ENCODE measurements around the gene KIAA1217. TPM values are rescaled to one million over a fixed set of nuclear protein-coding genes. Genes with fewer than 3 reads are reported as not detected.
A peak's percentile ranks its signal among the peaks of the same experiment; 100 is the strongest.

The KIAA1217 gene
- total RNA-seq, 4 donors from 2014 or later = 10.1 to 15.9 (median 12.5) TPM

DNA sequence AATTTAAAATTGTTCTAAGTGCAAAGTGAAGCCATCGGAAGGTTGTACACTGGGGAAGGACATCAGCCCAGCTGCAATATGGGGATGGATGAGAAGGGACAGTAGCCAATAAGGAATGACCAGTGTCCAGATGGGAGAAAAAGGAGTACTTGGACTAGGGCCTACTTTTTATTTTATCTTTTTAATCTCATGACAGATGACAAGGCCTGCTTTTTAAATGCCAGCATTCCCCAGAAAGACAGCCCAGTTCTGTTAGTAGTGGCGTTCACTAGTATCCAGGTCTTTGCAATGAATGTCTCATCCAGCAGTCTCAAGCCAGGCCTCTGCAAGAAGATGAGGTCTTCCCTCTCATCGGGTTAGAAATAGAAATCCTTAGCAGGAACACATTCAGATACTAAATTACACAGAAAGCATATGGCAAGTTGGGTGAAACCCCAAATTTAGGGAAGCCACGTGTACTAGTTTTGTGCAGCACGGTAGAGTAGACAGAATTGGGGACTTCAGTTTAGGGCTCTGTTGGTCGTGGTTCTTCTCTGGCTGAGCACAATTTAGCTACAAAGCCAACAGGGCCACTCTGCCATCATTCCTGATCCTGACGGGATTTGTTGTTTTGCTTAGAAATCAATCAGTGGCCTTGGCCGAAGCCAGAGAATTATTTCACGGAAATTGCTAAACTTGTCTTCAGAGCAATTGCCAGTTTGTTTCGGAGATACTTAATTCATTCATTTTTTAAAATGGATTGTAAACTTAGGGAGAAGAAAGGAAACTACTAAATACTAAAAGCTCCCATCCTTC, 286.9 kb downstream of the KIAA1217 start:
- intact Hi-C loops (cut with DNase I) = no loop called here
- WGBS = 77% methylated on average over 10 of the region's 10 CpGs
- H3K27me3 ChIP-seq = no peaks in the 10 kb centered on the region

DNA sequence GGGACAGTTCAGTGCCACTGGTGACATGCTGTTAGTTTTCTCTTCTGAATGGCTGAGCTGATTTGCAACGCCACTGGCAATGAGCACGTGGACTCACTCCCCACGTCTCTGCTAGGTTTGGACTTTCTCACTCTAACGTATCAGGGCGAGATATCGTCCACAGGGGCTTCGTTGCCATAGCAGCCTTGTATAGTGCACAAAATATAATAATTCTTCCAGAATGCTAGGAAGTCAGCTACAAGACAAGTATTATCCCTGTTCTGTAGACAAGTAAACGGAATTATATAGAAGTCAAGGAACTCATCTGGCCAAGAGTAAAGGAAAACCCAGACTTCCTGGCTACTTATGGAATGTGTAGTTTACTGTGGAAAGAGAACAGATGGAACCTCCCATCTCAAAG, 288.0 kb downstream of the KIAA1217 start:
- WGBS = 71% methylated on average over 8 of the region's 8 CpGs
- DNase-seq (ENCODE audit: extremely low spot score) = no peak

More for the DNA sequence above, 286.9 kb downstream of the KIAA1217 start:
- Histone ChIP-seq H3K27ac (replicated peaks in 1 of 4) (no peak overlapping the region), H3K4me3 (no peak overlapping the region), H3K9me3 (no peaks in the 10 kb centered on the region), H3K4me1 (no peaks in the 10 kb centered on the region), H3K36me3 (peaks cover 0 to 57% (median 0%) of the 10 kb centered on the region in 4 donors)
- DNase-seq (ENCODE audit: extremely low spot score) = no peak
- TF ChIP-seq POLR2AphosphoS5 (IDR thresholded peaks at IDR 0.05) = no peak
- no peak for TF ChIP-seq EP300 (IDR thresholded peaks at IDR 0.05)
- no peak for TF ChIP-seq POLR2A (IDR thresholded peaks at IDR 0.05; ENCODE audit: low read depth)
- TF ChIP-seq, protein P1, sequence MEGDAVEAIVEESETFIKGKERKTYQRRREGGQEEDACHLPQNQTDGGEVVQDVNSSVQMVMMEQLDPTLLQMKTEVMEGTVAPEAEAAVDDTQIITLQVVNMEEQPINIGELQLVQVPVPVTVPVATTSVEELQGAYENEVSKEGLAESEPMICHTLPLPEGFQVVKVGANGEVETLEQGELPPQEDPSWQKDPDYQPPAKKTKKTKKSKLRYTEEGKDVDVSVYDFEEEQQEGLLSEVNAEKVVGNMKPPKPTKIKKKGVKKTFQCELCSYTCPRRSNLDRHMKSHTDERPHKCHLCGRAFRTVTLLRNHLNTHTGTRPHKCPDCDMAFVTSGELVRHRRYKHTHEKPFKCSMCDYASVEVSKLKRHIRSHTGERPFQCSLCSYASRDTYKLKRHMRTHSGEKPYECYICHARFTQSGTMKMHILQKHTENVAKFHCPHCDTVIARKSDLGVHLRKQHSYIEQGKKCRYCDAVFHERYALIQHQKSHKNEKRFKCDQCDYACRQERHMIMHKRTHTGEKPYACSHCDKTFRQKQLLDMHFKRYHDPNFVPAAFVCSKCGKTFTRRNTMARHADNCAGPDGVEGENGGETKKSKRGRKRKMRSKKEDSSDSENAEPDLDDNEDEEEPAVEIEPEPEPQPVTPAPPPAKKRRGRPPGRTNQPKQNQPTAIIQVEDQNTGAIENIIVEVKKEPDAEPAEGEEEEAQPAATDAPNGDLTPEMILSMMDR (IDR thresholded peaks at IDR 0.05) = no peak

DNA sequence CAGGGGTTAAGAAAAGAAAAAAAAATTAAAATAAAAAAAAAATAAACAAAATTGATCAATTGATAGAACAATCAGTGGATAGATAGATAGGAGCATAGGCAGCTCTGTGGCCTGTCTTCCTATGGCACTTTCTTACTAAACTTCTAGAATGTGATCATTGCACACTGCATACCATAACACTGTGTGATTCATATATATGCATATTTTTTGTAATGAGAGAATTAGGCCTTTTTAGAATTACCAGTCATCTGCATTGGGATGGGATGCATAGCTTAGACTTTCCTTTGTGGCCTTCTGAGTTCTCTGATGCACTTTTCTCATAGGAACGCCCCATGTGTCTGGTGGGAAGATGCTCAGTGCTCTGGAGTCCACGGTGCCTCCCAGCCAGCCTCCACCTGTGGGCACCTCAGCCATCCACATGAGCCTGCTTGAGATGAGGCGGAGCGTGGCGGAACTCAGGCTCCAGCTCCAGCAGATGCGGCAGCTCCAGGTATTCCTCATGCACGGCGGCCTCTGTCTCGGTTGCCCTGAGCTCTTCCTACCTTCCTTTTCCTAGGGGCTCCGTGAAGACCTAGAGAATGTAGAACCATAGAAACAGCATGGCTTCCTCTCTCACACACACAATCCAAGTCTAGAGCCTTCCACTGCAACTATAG, 292.2 kb downstream of the KIAA1217 start:
- H3K4me3 ChIP-seq = no peak overlapping the region
- no peaks in the 10 kb centered on the region for H3K4me1 ChIP-seq
- 95% methylated on average over 10 of the region's 10 CpGs for WGBS
- no peak overlapping the region for H3K27ac ChIP-seq (replicated peaks in 1 of 4)
- no peak for DNase-seq (ENCODE audit: extremely low spot score)
- TF ChIP-seq POLR2A (IDR thresholded peaks at IDR 0.05; ENCODE audit: low read depth) (no peak), POLR2AphosphoS5 (IDR thresholded peaks at IDR 0.05) (no peak), EP300 (IDR thresholded peaks at IDR 0.05) (no peak)
- TF ChIP-seq, protein P1 (IDR thresholded peaks at IDR 0.05) = no peak
- no peaks in the 10 kb centered on the region for H3K9me3 ChIP-seq
- intact Hi-C loops (cut with DNase I) = no loop called here
- no peaks in the 10 kb centered on the region for H3K27me3 ChIP-seq
- H3K36me3 ChIP-seq = peaks cover 0 to 56% (median 0%) of the 10 kb centered on the region in 4 donors

More for the DNA sequence above, 288.0 kb downstream of the KIAA1217 start:
- H3K4me1 ChIP-seq = no peaks in the 10 kb centered on the region
- H3K27ac ChIP-seq (replicated peaks in 1 of 4) = no peak overlapping the region
- peaks cover 0 to 61% (median 0%) of the 10 kb centered on the region in 4 donors for H3K36me3 ChIP-seq
- H3K4me3 ChIP-seq = no peak overlapping the region
- intact Hi-C loops (cut with DNase I) = no loop called here
- TF ChIP-seq POLR2AphosphoS5 (IDR thresholded peaks at IDR 0.05) (no peak), POLR2A (IDR thresholded peaks at IDR 0.05; ENCODE audit: low read depth) (no peak)
- no peaks in the 10 kb centered on the region for H3K27me3 ChIP-seq
- H3K9me3 ChIP-seq = no peaks in the 10 kb centered on the region

DNA sequence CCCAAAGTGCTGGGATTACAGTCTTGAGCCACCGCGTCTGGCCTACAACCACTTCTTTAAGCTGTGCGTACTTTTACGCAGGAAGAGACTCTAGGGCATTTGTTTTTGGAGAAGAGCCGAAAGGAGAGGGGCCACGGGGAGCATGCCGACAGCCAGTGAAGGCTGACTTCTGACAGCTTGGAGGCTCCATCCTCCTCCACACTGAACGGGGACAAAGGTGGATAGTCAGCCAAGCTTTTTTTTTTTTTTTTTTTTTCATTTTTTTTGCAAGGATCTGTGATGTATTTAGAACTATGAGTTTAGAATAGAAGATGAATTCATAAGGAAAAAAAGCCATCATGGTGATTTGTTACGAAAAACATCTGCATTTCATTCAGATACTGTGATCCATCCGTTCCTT, 293.1 kb downstream of the KIAA1217 start:
- Histone ChIP-seq H3K27ac (replicated peaks in 1 of 4) (no peak overlapping the region), H3K9me3 (no peaks in the 10 kb centered on the region), H3K4me3 (no peak overlapping the region), H3K4me1 (no peaks in the 10 kb centered on the region), H3K36me3 (peaks cover 0 to 55% (median 0%) of the 10 kb centered on the region in 4 donors), H3K27me3 (no peaks in the 10 kb centered on the region)
- TF ChIP-seq, protein P1 (IDR thresholded peaks at IDR 0.05) = no peak
- no peak for TF ChIP-seq POLR2AphosphoS5 (IDR thresholded peaks at IDR 0.05)
- no peak for TF ChIP-seq EP300 (IDR thresholded peaks at IDR 0.05)
- TF ChIP-seq POLR2A (IDR thresholded peaks at IDR 0.05; ENCODE audit: low read depth) = no peak
- DNase-seq (ENCODE audit: extremely low spot score) = no peak
- WGBS = 71% methylated on average over 10 of the region's 10 CpGs
- intact Hi-C loops (cut with DNase I) = no loop called here

DNA sequence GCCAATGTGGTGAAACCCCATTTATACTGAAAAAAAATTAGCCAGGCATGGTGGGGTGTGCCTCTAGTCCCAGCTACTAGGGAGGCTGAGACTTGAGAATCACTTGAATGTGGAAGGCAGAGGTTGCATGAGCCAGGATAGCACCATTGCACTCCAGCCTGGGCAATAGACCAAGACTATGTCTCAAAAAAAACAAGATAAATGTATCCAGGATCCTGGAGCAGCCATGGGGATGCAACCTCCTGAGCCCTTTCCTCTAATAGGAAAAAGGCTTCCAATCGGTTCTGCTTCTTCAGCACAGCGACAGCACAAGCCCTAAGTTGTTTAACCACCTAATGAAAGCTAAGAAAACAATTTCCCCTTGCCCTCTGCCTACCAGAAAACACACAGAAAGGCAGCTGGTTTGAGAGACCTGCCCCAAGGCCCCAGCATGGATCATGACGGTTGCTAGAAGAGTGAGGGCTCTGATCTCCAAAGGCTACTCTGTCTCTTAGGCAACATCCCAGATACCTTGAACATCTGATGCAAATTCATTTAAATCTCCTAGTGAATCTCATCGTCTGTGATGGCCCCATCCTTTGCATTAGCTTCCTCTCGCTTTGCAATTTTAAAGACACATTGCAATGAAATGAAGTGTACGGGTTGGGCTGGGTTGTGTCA, 294.0 kb downstream of the KIAA1217 start:
- intact Hi-C loops (cut with DNase I) = no loop called here
- H3K27me3 ChIP-seq = no peaks in the 10 kb centered on the region
- WGBS = 87% methylated on average over 6 of the region's 6 CpGs

More for the DNA sequence above, 294.0 kb downstream of the KIAA1217 start:
- Histone ChIP-seq H3K4me1 (no peaks in the 10 kb centered on the region), H3K36me3 (peaks cover 0 to 49% (median 0%) of the 10 kb centered on the region in 4 donors), H3K4me3 (no peak overlapping the region), H3K9me3 (no peaks in the 10 kb centered on the region), H3K27ac (replicated peaks in 1 of 4) (peak overlapping the region in 2 of 4 donors; percentile 1 to 23)
- TF ChIP-seq EP300 (IDR thresholded peaks at IDR 0.05) (no peak), POLR2AphosphoS5 (IDR thresholded peaks at IDR 0.05) (no peak), POLR2A (IDR thresholded peaks at IDR 0.05; ENCODE audit: low read depth) (no peak)
- TF ChIP-seq, protein P1 (IDR thresholded peaks at IDR 0.05) = no peak
- DNase-seq (ENCODE audit: extremely low spot score) = no peak

All from esophagus muscularis mucosa (tissue), 4 donors.